ENCODE data around the gene OR2A42.
"Not testable (repeated sequence)": the region's sequence is repeated elsewhere in the genome, so short reads cannot be mapped to it uniquely, and the experiment has no call there.

Gene OR2A42

GRCh38 chr7:144231027-144231426, 8.4 kb downstream of the OR2A42 start:
- H3K27ac ChIP-seq = not testable (repeated sequence)

GRCh38 chr7:144228810-144229209, 10.6 kb downstream of the OR2A42 start:
- not testable (repeated sequence) for H3K27ac ChIP-seq

GRCh38 chr7:144226866-144227265, 12.5 kb downstream of the OR2A42 start:
- not testable (repeated sequence) for H3K27ac ChIP-seq

GRCh38 chr7:144223675-144224074, 15.7 kb downstream of the OR2A42 start:
- not testable (repeated sequence) for H3K27ac ChIP-seq

- H3K27ac ChIP-seq = not testable (repeated sequence)
Observed at GRCh38 chr7:144220531-144220930, 18.9 kb downstream of the OR2A42 start.

- 0 out of 2 replicates have a peak, but pooled peaks have one; percentile 4 for TF ChIP-seq CTCF (conservative IDR thresholded peaks at IDR 0.05)
- not testable (repeated sequence) for H3K27ac ChIP-seq
Observed at GRCh38 chr7:144219149-144219548, 20.3 kb downstream of the OR2A42 start.

- H3K27ac ChIP-seq = not testable (repeated sequence)
Observed at GRCh38 chr7:144218581-144218980, 20.8 kb downstream of the OR2A42 start.

- H3K27ac ChIP-seq = not testable (repeated sequence)
Observed at GRCh38 chr7:144217200-144217599, 22.2 kb downstream of the OR2A42 start.

GRCh38 chr7:144205306-144205705, 34.1 kb downstream of the OR2A42 start:
- not testable (repeated sequence) for H3K27ac ChIP-seq

GRCh38 chr7:144203086-144203485, 36.3 kb downstream of the OR2A42 start:
- H3K27ac ChIP-seq = not testable (repeated sequence)

- H3K27ac ChIP-seq = not testable (repeated sequence)
Observed at GRCh38 chr7:144201978-144202377, 37.4 kb downstream of the OR2A42 start.

GRCh38 chr7:144198934-144199333, 40.5 kb downstream of the OR2A42 start:
- H3K27ac ChIP-seq = not testable (repeated sequence)

- H3K27ac ChIP-seq = not testable (repeated sequence)
Observed at GRCh38 chr7:144195212-144195872, 44.1 kb downstream of the OR2A42 start, which contains the start of gene ARHGEF35. Gene ARHGEF35 (minus strand): TSS chr7:144195833. CDS start chr7:144188383, 7,450 bp downstream.

- H3K27ac ChIP-seq = not testable (repeated sequence)
Observed at GRCh38 chr7:144194453-144194852, 45.0 kb downstream of the OR2A42 start.

GRCh38 chr7:144193782-144194181, 45.6 kb downstream of the OR2A42 start:
- H3K27ac ChIP-seq = not testable (repeated sequence)

- H3K27ac ChIP-seq = not testable (repeated sequence)
Observed at GRCh38 chr7:144188578-144189171, 50.7 kb downstream of the OR2A42 start.

GRCh38 chr7:144187848-144188247, 51.6 kb downstream of the OR2A42 start:
- H3K27ac ChIP-seq = not testable (repeated sequence)

GRCh38 chr7:144183166-144183565, 56.2 kb downstream of the OR2A42 start, which contains the start of gene CTAGE4:
Gene CTAGE4 (plus strand): TSS chr7:144183466. CDS start chr7:144183504, 38 bp downstream.
- not testable (repeated sequence) for H3K27ac ChIP-seq

- H3K27ac ChIP-seq = not testable (repeated sequence)
Observed at GRCh38 chr7:144179165-144179479, 60.3 kb downstream of the OR2A42 start.

Data from C4-2B (cell line).